ENCODE results near the gene MBD1.

Gene MBD1

DNA sequence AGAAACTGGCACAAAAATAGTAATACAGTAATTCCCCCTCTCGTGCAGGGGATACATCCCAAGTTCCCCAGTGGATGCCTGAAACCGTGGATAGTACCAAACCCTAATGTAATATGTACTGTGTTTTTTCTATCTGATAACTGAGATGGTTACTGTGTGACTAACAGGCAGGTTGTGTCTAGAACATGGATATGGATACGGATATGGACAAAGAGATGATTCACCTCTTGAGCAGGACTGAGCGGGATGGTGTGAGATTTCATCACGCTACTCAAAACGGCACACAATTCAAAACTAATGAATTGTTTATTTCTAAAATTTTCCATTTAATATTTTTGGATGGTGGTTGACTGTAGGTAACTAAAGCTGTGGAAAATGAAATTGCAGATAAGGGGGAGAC is 3.4 kb downstream of the MBD1 start:
- TF ChIP-seq, protein P1, sequence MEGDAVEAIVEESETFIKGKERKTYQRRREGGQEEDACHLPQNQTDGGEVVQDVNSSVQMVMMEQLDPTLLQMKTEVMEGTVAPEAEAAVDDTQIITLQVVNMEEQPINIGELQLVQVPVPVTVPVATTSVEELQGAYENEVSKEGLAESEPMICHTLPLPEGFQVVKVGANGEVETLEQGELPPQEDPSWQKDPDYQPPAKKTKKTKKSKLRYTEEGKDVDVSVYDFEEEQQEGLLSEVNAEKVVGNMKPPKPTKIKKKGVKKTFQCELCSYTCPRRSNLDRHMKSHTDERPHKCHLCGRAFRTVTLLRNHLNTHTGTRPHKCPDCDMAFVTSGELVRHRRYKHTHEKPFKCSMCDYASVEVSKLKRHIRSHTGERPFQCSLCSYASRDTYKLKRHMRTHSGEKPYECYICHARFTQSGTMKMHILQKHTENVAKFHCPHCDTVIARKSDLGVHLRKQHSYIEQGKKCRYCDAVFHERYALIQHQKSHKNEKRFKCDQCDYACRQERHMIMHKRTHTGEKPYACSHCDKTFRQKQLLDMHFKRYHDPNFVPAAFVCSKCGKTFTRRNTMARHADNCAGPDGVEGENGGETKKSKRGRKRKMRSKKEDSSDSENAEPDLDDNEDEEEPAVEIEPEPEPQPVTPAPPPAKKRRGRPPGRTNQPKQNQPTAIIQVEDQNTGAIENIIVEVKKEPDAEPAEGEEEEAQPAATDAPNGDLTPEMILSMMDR (IDR thresholded peaks at IDR 0.05; ENCODE audit: low read depth, low read length), result no peak
- no peak for DNase-seq (ENCODE audit: extremely low read depth, low read depth)

DNA sequence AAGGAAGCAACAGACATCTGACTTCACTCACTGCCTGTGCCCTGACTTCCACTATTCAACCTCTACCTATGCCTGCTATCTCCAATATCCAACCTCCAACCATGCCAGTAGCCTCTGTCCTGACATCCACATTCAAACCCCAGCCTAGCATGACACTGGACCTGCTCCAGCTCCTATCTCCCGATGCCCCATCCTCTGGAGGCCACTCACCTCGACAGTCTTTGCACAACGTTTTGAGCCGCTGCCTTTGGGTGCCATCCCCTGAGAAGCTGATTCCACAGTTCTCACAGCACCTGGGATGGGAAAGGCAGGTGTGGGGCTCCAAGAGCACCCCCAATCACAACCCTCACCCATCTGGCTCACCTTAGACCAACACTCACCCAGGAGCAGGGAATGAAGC is 4.9 kb downstream of the MBD1 start:
- no peak for DNase-seq (ENCODE audit: extremely low read depth, low read depth)
- TF ChIP-seq, protein P1 (IDR thresholded peaks at IDR 0.05; ENCODE audit: low read depth, low read length), result no peak

DNA sequence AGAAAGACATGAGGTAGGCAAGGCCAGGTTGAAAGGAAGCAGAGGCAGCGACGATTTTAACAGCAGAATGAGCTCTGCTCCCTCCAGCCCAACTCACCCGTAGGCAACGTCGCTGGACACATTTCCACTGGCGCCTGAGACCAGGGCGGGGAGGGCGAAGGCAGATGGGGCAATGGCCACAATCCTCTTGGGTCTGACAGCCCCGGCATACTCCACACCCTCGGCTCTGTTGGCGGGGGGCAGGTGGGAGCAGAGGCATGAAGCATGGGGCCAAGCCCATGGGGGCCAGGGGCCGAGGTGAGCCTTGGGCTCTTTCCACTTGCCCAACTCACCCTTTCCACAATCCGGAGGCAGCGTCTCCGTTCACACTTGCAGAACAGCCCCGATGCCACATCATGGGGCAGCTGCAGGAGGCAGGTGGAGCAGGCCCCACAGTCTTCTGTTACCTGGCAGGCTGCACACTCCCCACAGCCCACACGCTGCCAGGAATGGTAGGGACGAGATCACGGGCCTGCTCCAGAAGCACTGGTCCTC is 5.8 kb downstream of the MBD1 start:
- TF ChIP-seq, protein P1 (IDR thresholded peaks at IDR 0.05; ENCODE audit: low read depth, low read length), result no peak
- no peak for DNase-seq (ENCODE audit: extremely low read depth, low read depth)

DNA sequence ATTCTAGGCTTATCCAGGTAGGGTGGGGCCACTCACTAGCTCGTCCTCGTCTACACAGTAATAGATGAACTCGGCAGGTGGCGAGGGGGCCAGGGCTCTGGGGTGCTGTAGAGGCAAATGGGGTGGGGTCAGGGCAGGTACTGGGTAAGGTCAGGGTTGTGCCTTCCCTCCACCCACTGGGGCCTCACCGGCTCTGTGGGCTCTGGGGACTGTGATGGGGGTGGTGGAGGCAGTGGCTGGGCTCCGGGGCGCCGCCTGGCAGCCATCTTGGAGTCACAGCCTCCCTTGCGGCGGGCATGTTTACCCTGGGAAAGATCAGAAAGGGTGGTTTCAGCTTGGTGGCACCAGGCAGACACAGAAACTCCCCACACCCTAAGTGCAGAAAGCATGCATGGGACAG is 6.4 kb downstream of the MBD1 start:
- no peak for DNase-seq (ENCODE audit: extremely low read depth, low read depth)
- TF ChIP-seq, protein P1 (IDR thresholded peaks at IDR 0.05; ENCODE audit: low read depth, low read length), result no peak

DNA sequence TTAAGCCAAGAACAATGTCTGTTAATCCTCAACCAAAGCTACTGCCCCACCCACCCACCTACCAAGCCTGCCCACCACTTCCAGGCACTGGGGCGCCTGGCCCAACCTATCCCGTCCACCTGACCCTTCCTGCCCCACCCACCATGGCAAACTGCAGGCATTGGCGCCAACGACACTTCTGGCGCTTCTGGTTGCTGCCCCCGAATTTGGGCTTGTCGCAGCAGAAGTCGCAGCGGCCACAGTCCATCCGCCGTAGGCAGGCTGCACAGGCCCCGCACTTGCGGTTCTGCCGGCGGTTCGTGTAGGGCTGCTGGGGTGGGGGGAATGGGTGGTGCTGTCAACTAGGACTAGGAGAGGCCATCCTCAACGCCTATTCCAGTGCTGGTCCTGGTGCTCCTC is 7.3 kb downstream of the MBD1 start:
- TF ChIP-seq, protein P1 (IDR thresholded peaks at IDR 0.05; ENCODE audit: low read depth, low read length), result no peak

DNA sequence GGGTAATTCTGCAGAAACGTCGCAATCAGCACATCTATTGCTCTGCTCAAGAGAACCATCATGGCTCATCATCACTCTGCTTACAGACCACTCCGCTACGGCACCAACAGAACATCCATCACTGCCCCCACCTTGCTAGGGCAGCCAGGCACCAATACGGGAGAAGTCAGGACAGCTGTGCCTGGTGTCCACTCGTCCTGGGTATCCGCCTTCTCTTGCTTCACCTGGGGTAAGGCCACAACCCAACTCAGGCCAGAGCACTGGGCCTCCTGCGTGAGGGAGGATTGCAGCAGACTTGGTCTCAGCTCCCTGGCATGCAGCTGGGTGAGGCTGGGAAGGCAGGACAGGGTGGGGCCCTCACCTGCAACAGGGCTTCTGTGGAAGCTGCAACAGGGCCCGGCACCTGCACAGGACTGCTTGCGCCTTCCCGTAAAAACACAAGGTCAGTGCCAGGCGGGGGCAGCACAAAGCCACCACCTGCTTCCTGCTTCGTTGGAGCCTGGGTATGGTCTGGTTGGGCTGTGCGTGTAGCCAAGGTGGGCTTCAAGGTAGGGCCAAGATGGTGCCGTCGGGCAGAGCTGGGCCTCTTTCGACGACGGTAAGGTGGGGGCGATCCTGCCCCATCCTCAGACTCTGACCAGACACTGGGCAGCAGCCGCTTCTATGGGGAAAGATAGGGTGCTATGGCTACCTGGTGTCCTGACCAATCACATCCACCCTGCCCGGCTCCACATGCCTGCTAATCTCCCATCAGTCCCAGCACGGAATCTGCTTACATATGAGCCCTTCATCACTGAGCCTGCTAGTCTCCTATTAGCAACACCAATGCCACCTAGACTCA is 7.9 kb downstream of the MBD1 start:
- no peak for DNase-seq (ENCODE audit: extremely low read depth, low read depth)
- TF ChIP-seq, protein P1 (IDR thresholded peaks at IDR 0.05; ENCODE audit: low read depth, low read length), result no peak

More for the DNA sequence above, 7.3 kb downstream of the MBD1 start:
- no peak for DNase-seq (ENCODE audit: extremely low read depth, low read depth)

DNA sequence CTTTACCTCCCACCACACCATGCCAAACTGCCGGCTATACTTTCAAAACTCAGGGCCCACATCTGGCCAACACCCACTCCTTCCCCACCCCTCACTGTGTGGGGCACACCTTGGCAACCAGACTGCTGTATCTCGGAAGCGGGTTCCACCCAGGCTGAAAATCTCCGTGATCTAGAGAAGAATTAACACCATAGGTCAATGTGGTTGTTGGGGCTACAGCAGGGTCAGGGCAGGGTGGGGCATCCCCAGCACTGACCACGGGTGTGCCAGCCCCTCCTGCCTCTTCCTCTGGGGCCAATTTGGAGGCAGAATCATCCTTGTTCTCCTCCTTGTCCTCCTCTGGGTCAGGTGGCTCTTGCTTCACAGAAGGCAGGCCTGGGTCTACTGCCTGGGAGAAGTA is 8.8 kb downstream of the MBD1 start:
- no peak for DNase-seq (ENCODE audit: extremely low read depth, low read depth)
- TF ChIP-seq, protein P1 (IDR thresholded peaks at IDR 0.05; ENCODE audit: low read depth, low read length), result no peak

Data from AG09319 (cell line).